SK-N-SH (cell line): ENCODE data around the gene EXOC2.

Source experiments
- CTCF ChIP-seq: fragments of 200-600 bp; sonication (generic); IDR thresholded peaks from 2 replicates; pipeline ENCODE4 v1.6.1; 2017; ENCODE audit warnings: antibody characterized with exemption, mild to moderate bottlenecking, moderate library complexity
- ELF1 ChIP-seq: IDR thresholded peaks from 2 replicates; pipeline ENCODE4 v1.4.0; 2012
- EP300 ChIP-seq, 2 experiments: IDR thresholded peaks; 2 replicates each; pipeline versions ENCODE4 v1.4.0 to v1.6.1; 2012; ENCODE audit warnings: borderline replicate concordance in 1 of 2, low read depth in 1 of 2, low read length in 1 of 2
- EZH2phosphoT487 ChIP-seq: fragments of 200-600 bp; sonication (generic); IDR thresholded peaks from 2 replicates; pipeline ENCODE4 v1.6.1; 2017; ENCODE audit warnings: low read depth, mixed run types, mild to moderate bottlenecking, antibody characterized with exemption, moderate library complexity, borderline replicate concordance
- FOXM1 ChIP-seq: IDR thresholded peaks from 2 replicates; pipeline ENCODE4 v1.4.0; 2012; ENCODE audit warnings: low read depth, mild to moderate bottlenecking
- JUND ChIP-seq: IDR thresholded peaks from 2 replicates; pipeline ENCODE4 v1.4.0; 2012
- POLR2AphosphoS5 ChIP-seq: IDR thresholded peaks from 2 replicates; pipeline ENCODE4 v1.6.1; 2012; ENCODE audit warnings: low read depth, low read length
- REST ChIP-seq: IDR thresholded peaks from 2 replicates; pipeline ENCODE4 v1.6.1; 2012; ENCODE audit warnings: mild to moderate bottlenecking, low read depth, low read length, moderate library complexity
- RFX5 ChIP-seq: IDR thresholded peaks from 2 replicates; pipeline ENCODE4 v1.6.1; 2012; ENCODE audit warnings: mild to moderate bottlenecking, improper control_type of control experiment, low read length
- USF1 ChIP-seq: IDR thresholded peaks from 2 replicates; pipeline ENCODE4 v1.4.0; 2012; ENCODE audit warnings: low read depth, borderline replicate concordance
- YY1 ChIP-seq: IDR thresholded peaks from 2 replicates; pipeline ENCODE4 v1.4.0; 2012; ENCODE audit warnings: low read depth, mild to moderate bottlenecking
- ZBTB33 ChIP-seq: IDR thresholded peaks from 2 replicates; pipeline ENCODE4 v1.4.0; 2012; ENCODE audit warnings: low read depth, borderline replicate concordance

- TF ChIP-seq EP300 (IDR thresholded peaks at IDR 0.05; ENCODE audit: borderline replicate concordance in 1 of 2, low read depth in 1 of 2, low read length in 1 of 2) (no peak), POLR2AphosphoS5 (no peak), CTCF (no peak), JUND (no peak), RFX5 (no peak), ZBTB33 (no peak), USF1 (no peak), ELF1 (no peak), REST (no peak), FOXM1 (no peak), EZH2phosphoT487 (no peak), YY1 (no peak)
These were observed 174.7 kb downstream of the EXOC2 start for GRCh38 chr6:518218-518617.
